Measurements from ENCODE around the gene RNASE4. TPM values are rescaled to one million over a fixed set of nuclear protein-coding genes. Genes with fewer than 3 reads are reported as not detected.

Gene RNASE4
- polyA plus RNA-seq, 1 of the 3 experiments (the other 2 are of a cell fraction), result 11.6 TPM

GRCh38 chr14:20659813-20660395 lies 24.5 kb upstream of the RNASE4 start (continued):
- no peak for TF ChIP-seq POLR2AphosphoS5 (IDR thresholded peaks at IDR 0.05; ENCODE audit: low read depth, low read length)

- Histone ChIP-seq H3K9me2 (no peaks in the 10 kb centered on the region), H3K9me3 (no peaks in the 10 kb centered on the region), H3K27ac (ENCODE audit: low read depth in 2 of 2, low read length in 1 of 2) (no peak overlapping the region), H3K9ac (no peak overlapping the region), H3F3A (replicated peaks; ENCODE audit: insufficient read depth) (no peaks in the 10 kb centered on the region), H4K20me1 (ENCODE audit: insufficient read depth) (no peaks in the 10 kb centered on the region), H3K4me2 (no peak overlapping the region), H3K4me1 (ENCODE audit: control insufficient read depth in 1 of 2, insufficient read depth in 2 of 2, low read depth in 1 of 2, low read length in 1 of 2) (no peaks in the 10 kb centered on the region), H3K36me3 (replicated peaks in 1 of 2; ENCODE audit: control insufficient read depth in 1 of 2, insufficient read depth in 2 of 2, low read length in 1 of 2) (no peaks in the 10 kb centered on the region), H2AFZ (ENCODE audit: low read depth) (no peak overlapping the region), H3K4me3 (ENCODE audit: low read depth in 2 of 2, low read length in 1 of 2) (no peak overlapping the region), H3K79me2 (ENCODE audit: insufficient read depth) (no peaks in the 10 kb centered on the region), H3K27me3 (ENCODE audit: insufficient read depth) (peaks cover 72% of the 10 kb centered on the region; the same call in 1 of the 2 replicates)
- 18% methylated on average over 2 of the region's 2 CpGs for WGBS (ENCODE audit: low lambda C conversion rate)
- no peak for DNase-seq
- ChIA-PET POLR2A (no interaction called here), CTCF (interaction anchor here (0.8 to 1.4 kb wide), 2 partner anchors 10 to 30 kb away, joined by 3 to 4 read pairs; no protein-coding TSS in a partner anchor)
- TF ChIP-seq USF1 (IDR thresholded peaks at IDR 0.05; ENCODE audit: borderline replicate concordance, low read depth) (no peak), TEAD4 (IDR thresholded peaks at IDR 0.05; ENCODE audit: borderline replicate concordance, insufficient read depth) (no peak), RXRA (IDR thresholded peaks at IDR 0.05; ENCODE audit: borderline replicate concordance, low read depth) (no peak), YY1 (IDR thresholded peaks at IDR 0.05; ENCODE audit: low read depth) (no peak), EZH2phosphoT487 (IDR thresholded peaks at IDR 0.05; ENCODE audit: borderline replicate concordance, low read depth) (no peak), FOXJ3 (CRISPR knock-in tag; IDR thresholded peaks at IDR 0.05) (no peak), TCF12 (IDR thresholded peaks at IDR 0.05) (no peak), POLR2AphosphoS5 (IDR thresholded peaks at IDR 0.05; ENCODE audit: low read depth, low read length) (no peak), CTCF (IDR thresholded peaks at IDR 0.05) (no peak), MAX (IDR thresholded peaks at IDR 0.05; ENCODE audit: low read depth) (no peak), ZBTB33 (IDR thresholded peaks at IDR 0.05; ENCODE audit: borderline replicate concordance, low read depth) (no peak), RFX5 (IDR thresholded peaks at IDR 0.05; ENCODE audit: low read length) (no peak), PBX3 (IDR thresholded peaks at IDR 0.05) (no peak), USF2 (IDR thresholded peaks at IDR 0.05; ENCODE audit: borderline replicate concordance, low read depth, low read length) (no peak)
These were observed 23.2 kb upstream of the RNASE4 start for GRCh38 chr14:20661197-20661596.
